HG02763 (cell line): ENCODE data around the gene RFTN1.

ENCODE experiments used
- ATAC-seq: cut with Tn5 transposase; IDR thresholded peaks from one replicate; pipeline ENCODE4 v1.9.1; 2021; ENCODE audit warnings: mild to moderate bottlenecking, moderate library complexity; ENCODE audit not compliant: unreplicated experiment

RFTN1 gene

GRCh38 chr3:16471897-16472296 is 41.6 kb downstream of the RFTN1 start:
- no peak for ATAC-seq

GRCh38 chr3:16470590-16470989 is 42.9 kb downstream of the RFTN1 start:
- ATAC-seq: no peak

- ATAC-seq: no peak
Observed at GRCh38 chr3:16468336-16469098, 45.0 kb downstream of the RFTN1 start.

- ATAC-seq: no peak
Observed at GRCh38 chr3:16468002-16468335, 45.5 kb downstream of the RFTN1 start.

- peak; percentile 72 for ATAC-seq
Observed at GRCh38 chr3:16467393-16467792, 46.1 kb downstream of the RFTN1 start.

- ATAC-seq: no peak
Observed at GRCh38 chr3:16466822-16467221, 46.7 kb downstream of the RFTN1 start.

GRCh38 chr3:16464511-16465148 is 48.9 kb downstream of the RFTN1 start:
- no peak for ATAC-seq

- no peak for ATAC-seq
Observed at GRCh38 chr3:16463914-16464313, 49.6 kb downstream of the RFTN1 start.

GRCh38 chr3:16463119-16463518 is 50.4 kb downstream of the RFTN1 start:
- no peak for ATAC-seq

GRCh38 chr3:16462679-16463078 is 50.8 kb downstream of the RFTN1 start:
- ATAC-seq: no peak

- no peak for ATAC-seq
Observed at GRCh38 chr3:16461463-16462245, 51.8 kb downstream of the RFTN1 start.

GRCh38 chr3:16460886-16461285 is 52.6 kb downstream of the RFTN1 start:
- no peak for ATAC-seq

- ATAC-seq: no peak
Observed at GRCh38 chr3:16460273-16460672, 53.2 kb downstream of the RFTN1 start.

- no peak for ATAC-seq
Observed at GRCh38 chr3:16456784-16457415, 56.6 kb downstream of the RFTN1 start.

GRCh38 chr3:16455966-16456365 is 57.5 kb downstream of the RFTN1 start:
- no peak for ATAC-seq

- no peak for ATAC-seq
Observed at GRCh38 chr3:16455001-16455400, 58.5 kb downstream of the RFTN1 start.

GRCh38 chr3:16452261-16452660 is 61.2 kb downstream of the RFTN1 start:
- ATAC-seq: no peak

- ATAC-seq: no peak
Observed at GRCh38 chr3:16449369-16449768, 64.1 kb downstream of the RFTN1 start.

GRCh38 chr3:16448639-16449070 is 64.8 kb downstream of the RFTN1 start:
- ATAC-seq: no peak

- no peak for ATAC-seq
Observed at GRCh38 chr3:16447135-16447534, 66.4 kb downstream of the RFTN1 start.

- no peak for ATAC-seq
Observed at GRCh38 chr3:16444344-16444743, 69.2 kb downstream of the RFTN1 start.
